IMR-90 (cell line): Measurements from ENCODE around the gene XPR1. TPM values are rescaled to one million over a fixed set of nuclear protein-coding genes. Genes with fewer than 3 reads are reported as not detected.

Experiments used
- ATAC-seq: fragments of 200-7000 bp; cut with Tn5 transposase; 2 replicates; pipeline ENCODE4 v1.9.1; 2020; ENCODE audit warnings: low read depth, mild to moderate bottlenecking, moderate library complexity
- BruUV-seq: library from RNA; stranded (reverse); fragments of 400-500 nt; replicated peaks from 2 replicates; lab custom pipeline; 2021; lab: Mats Ljungman, UMichigan
- CTCF ChIA-PET: fragments of 300-600 bp; formaldehyde crosslinking; extraction: SDS; loops from one replicate; lab custom pipeline; 2021; ENCODE audit warnings: antibody characterized with exemption; lab: Yijun Ruan, JAX
- POLR2A ChIA-PET: fragments of 300-600 bp; sonication (Branson Sonifier 250); formaldehyde crosslinking; loops from one replicate; lab custom pipeline; 2022; ENCODE audit warnings: antibody characterized with exemption; ENCODE audit not compliant: unreplicated experiment; lab: Charles Lee
- DNase-seq: peaks from one replicate; pipeline ENCODE4 v3.0.0; 2013
- H2AFZ ChIP-seq: replicated peaks from 2 replicates; pipeline ENCODE3; 2013; ENCODE audit warnings: low read length, mild to moderate bottlenecking; ENCODE audit not compliant: poor library complexity
- H2AK5ac ChIP-seq: 2 replicates; pipeline ENCODE4 v1.6.1; 2013; ENCODE audit warnings: low read depth, low read length, inconsistent platforms
- H2AK9ac ChIP-seq: replicated peaks from 2 replicates; pipeline ENCODE3; 2013; ENCODE audit warnings: mild to moderate bottlenecking, low read depth, low read length, moderate library complexity; ENCODE audit not compliant: poor library complexity
- H2BK120ac ChIP-seq: 2 replicates; pipeline ENCODE4 v1.6.1; 2013; ENCODE audit warnings: low read depth, low read length, inconsistent platforms
- H2BK15ac ChIP-seq: 3 replicates; pipeline ENCODE4 v1.6.1; 2013; ENCODE audit warnings: low read depth, low read length, inconsistent platforms
- H2BK20ac ChIP-seq: 2 replicates; pipeline ENCODE4 v1.6.1; 2013; ENCODE audit warnings: low read depth, mild to moderate bottlenecking, inconsistent platforms, low read length, moderate library complexity
- H2BK5ac ChIP-seq: 2 replicates; pipeline ENCODE4 v1.6.1; 2013; ENCODE audit warnings: mild to moderate bottlenecking, low read depth, low read length, inconsistent platforms; ENCODE audit not compliant: poor library complexity, severe bottlenecking
- H3K14ac ChIP-seq: replicated peaks from 2 replicates; pipeline ENCODE4 v1.6.1; 2013; ENCODE audit warnings: low read depth, low read length, inconsistent platforms
- H3K18ac ChIP-seq: 2 replicates; pipeline ENCODE4 v1.6.1; 2013; ENCODE audit warnings: low read depth, low read length, control low read depth
- H3K23ac ChIP-seq: 2 replicates; pipeline ENCODE4 v1.6.1; 2013; ENCODE audit warnings: low read depth, low read length, inconsistent platforms
- H3K27ac ChIP-seq: 2 replicates; pipeline ENCODE4 v1.5.1; 2013; ENCODE audit warnings: mild to moderate bottlenecking, control low read depth, low read length; ENCODE audit not compliant: insufficient read depth
- H3K27me3 ChIP-seq: 2 replicates; pipeline ENCODE4 v1.6.1; 2013; ENCODE audit warnings: low read length; ENCODE audit not compliant: control insufficient read depth, insufficient read depth
- H3K36me3 ChIP-seq: 2 replicates; pipeline ENCODE4 v1.6.1; 2013; ENCODE audit warnings: low read length, mixed read lengths; ENCODE audit not compliant: control insufficient read depth, insufficient read depth
- H3K4ac ChIP-seq: 2 replicates; pipeline ENCODE4 v1.6.1; 2013; ENCODE audit warnings: low read depth, low read length, inconsistent platforms
- H3K4me1 ChIP-seq: 2 replicates; pipeline ENCODE4 v1.6.1; 2013; ENCODE audit warnings: low read length, mixed read lengths; ENCODE audit not compliant: control insufficient read depth, insufficient read depth
- H3K4me2 ChIP-seq: 2 replicates; pipeline ENCODE4 v1.6.1; 2013; ENCODE audit warnings: low read depth, mild to moderate bottlenecking, control low read depth, low read length, moderate library complexity
- H3K4me3 ChIP-seq: 2 replicates; pipeline ENCODE4 v1.5.1; 2013; ENCODE audit warnings: low read depth, mild to moderate bottlenecking, control low read depth, low read length, moderate library complexity; ENCODE audit not compliant: insufficient read depth
- H3K56ac ChIP-seq: 2 replicates; pipeline ENCODE4 v1.6.1; 2013; ENCODE audit warnings: low read length, inconsistent platforms; ENCODE audit not compliant: insufficient read depth; ENCODE audit errors: extremely low read depth
- H3K79me1 ChIP-seq, 2 experiments: 2 replicates each; pipeline ENCODE4 v1.6.1; 2013; ENCODE audit warnings: low read length in 2 of 2, inconsistent platforms in 1 of 2, low read depth in 1 of 2
- H3K9ac ChIP-seq: 2 replicates; pipeline ENCODE4 v1.6.1; 2013; ENCODE audit warnings: low read depth, low read length, control low read depth
- H3K9me1 ChIP-seq: 2 replicates; pipeline ENCODE4 v1.6.1; 2013; ENCODE audit warnings: low read length, inconsistent platforms; ENCODE audit not compliant: insufficient read depth
- H3K9me3 ChIP-seq: 2 replicates; pipeline ENCODE4 v1.6.1; 2013; ENCODE audit warnings: low read length; ENCODE audit not compliant: control insufficient read depth, insufficient read depth
- H4K20me1 ChIP-seq: 2 replicates; pipeline ENCODE4 v1.6.1; 2013; ENCODE audit warnings: low read length, inconsistent platforms; ENCODE audit not compliant: insufficient read depth
- H4K5ac ChIP-seq: 2 replicates; pipeline ENCODE4 v1.6.1; 2013; ENCODE audit warnings: mild to moderate bottlenecking, low read depth, low read length, control low read depth
- H4K8ac ChIP-seq, 2 experiments: 2 replicates each; pipeline ENCODE4 v1.6.1; 2013; ENCODE audit warnings: low read depth in 2 of 2, low read length in 2 of 2, control low read depth in 1 of 2, inconsistent platforms in 1 of 2
- H4K91ac ChIP-seq: 2 replicates; pipeline ENCODE4 v1.6.1; 2013; ENCODE audit warnings: low read depth, low read length, inconsistent platforms; ENCODE audit not compliant: insufficient read depth
- BHLHE40 ChIP-seq: fragments of 150-350 bp; IDR thresholded peaks from 2 replicates; pipeline ENCODE4 v1.6.1; 2016; ENCODE audit warnings: mild to moderate bottlenecking, low read depth, low read length
- CEBPB ChIP-seq: IDR thresholded peaks from 2 replicates; pipeline ENCODE4 v1.6.1; 2012; ENCODE audit warnings: low read depth, low read length, improper control_type of control experiment
- CHD1 ChIP-seq: IDR thresholded peaks from 2 replicates; pipeline ENCODE4 v1.6.1; 2012; ENCODE audit warnings: low read depth, low read length, improper control_type of control experiment
- CTCF ChIP-seq: conservative IDR thresholded peaks from 2 replicates; pipeline ENCODE4 v1.5.1; 2012; ENCODE audit warnings: mild to moderate bottlenecking, low read depth, low read length, improper control_type of control experiment
- ELK1 ChIP-seq: fragments of 150-350 bp; IDR thresholded peaks from 2 replicates; pipeline ENCODE4 v1.6.1; 2016; ENCODE audit warnings: low read depth, mild to moderate bottlenecking, low read length, moderate library complexity, borderline replicate concordance
- FOS ChIP-seq: fragments of 150-350 bp; IDR thresholded peaks from 2 replicates; pipeline ENCODE4 v1.6.1; 2016; ENCODE audit warnings: low read depth, low read length
- MAZ ChIP-seq: IDR thresholded peaks from 2 replicates; pipeline ENCODE4 v1.6.1; 2012; ENCODE audit warnings: low read depth, mild to moderate bottlenecking, low read length, improper control_type of control experiment, moderate library complexity, borderline replicate concordance
- MXI1 ChIP-seq: IDR thresholded peaks from 2 replicates; pipeline ENCODE4 v1.6.1; 2012; ENCODE audit warnings: low read depth, mild to moderate bottlenecking, low read length, moderate library complexity, borderline replicate concordance
- NFE2L2 ChIP-seq: fragments of 150-350 bp; IDR thresholded peaks from 2 replicates; pipeline ENCODE4 v1.6.1; 2016; ENCODE audit warnings: low read depth, mild to moderate bottlenecking, low read length
- POLR2A ChIP-seq: IDR thresholded peaks from 2 replicates; pipeline ENCODE4 v1.6.1; 2012; ENCODE audit warnings: mild to moderate bottlenecking, low read depth, low read length
- RAD21 ChIP-seq: IDR thresholded peaks from 2 replicates; pipeline ENCODE4 v1.6.1; 2012; ENCODE audit warnings: low read length, improper control_type of control experiment
- SMC3 ChIP-seq: fragments of 150-350 bp; IDR thresholded peaks from 2 replicates; pipeline ENCODE4 v1.6.1; 2016; ENCODE audit warnings: low read depth, mild to moderate bottlenecking, antibody characterized with exemption, low read length, moderate library complexity
- USF2 ChIP-seq: fragments of 150-350 bp; IDR thresholded peaks from 2 replicates; pipeline ENCODE4 v1.6.1; 2017; ENCODE audit warnings: mild to moderate bottlenecking, antibody characterized with exemption, low read length, low read depth
- WGBS, 2 experiments: methylation state at CpG; one replicate each; pipeline versions ENCODE4 v1.1.5 to v1.1.7; 2013; ENCODE audit warnings: missing lambda C conversion rate in 2 of 2; ENCODE audit not compliant: insufficient read length in 1 of 2; ENCODE audit errors: extremely low coverage in 2 of 2; 5-methylcytosine and 5-hydroxymethylcytosine counted together
- dilution Hi-C: fragments of 300-500 bp; cut with HindIII; formaldehyde crosslinking; loops from one replicate; pipeline ENCODE4 v1.14.3; 2018; ENCODE audit warnings: low sequenced_read_pairs; ENCODE audit not compliant: unreplicated experiment
- in situ Hi-C: fragments of 300-500 bp; cut with MboI; formaldehyde crosslinking; loops from 3 replicates; pipeline ENCODE4 v1.14.3; 2019; ENCODE audit warnings: low sequenced_read_pairs, inconsistent platforms, mixed read lengths
- intact Hi-C: fragments of 100-400 bp; cut with micrococcal nuclease; formaldehyde crosslinking; loops from 2 replicates; pipeline ENCODE4 v1.10.0; 2022
- polyA plus RNA-seq, 3 experiments: library from polyadenylated mRNA; depleted of rRNA; stranded (reverse); fragments of >200 nt; gene quantifications; 2 replicates each; pipeline ENCODE4 v1.2.3, GENCODE V29; 2012; ENCODE audit warnings: low replicate concordance in 1 of 3
- total RNA-seq: library from RNA; depleted of rRNA; stranded (reverse); fragments of >200 nt; gene quantifications from 2 replicates; pipeline ENCODE4 v1.2.3, GENCODE V29; 2012

The XPR1 gene
- total and polyA plus RNA-seq, 2 of the 4 experiments (the other 2 are of a cell fraction): 11.8 to 25.1 TPM

DNA sequence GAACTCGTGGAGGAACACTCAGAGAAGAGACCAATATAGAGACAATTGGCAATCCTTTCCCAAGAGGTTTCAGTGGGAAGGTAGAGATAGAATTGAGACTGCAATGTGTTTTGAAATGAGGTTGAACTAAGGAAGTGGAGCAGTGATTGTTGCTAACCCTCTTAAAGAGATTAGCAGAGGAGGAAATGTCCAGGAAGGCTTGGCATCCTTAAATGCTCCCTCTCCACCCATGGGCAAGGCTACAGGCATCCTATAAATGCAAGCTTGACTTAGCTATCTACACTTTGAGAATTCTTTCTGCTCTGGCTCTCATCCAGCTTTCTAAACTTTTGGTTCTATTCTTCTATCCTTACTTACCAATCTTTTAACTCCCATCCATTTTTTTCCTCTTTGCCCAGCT is 30.3 kb upstream of the XPR1 start:
- ATAC-seq (no peak), DNase-seq (no peak)
- in situ Hi-C loops: no loop called here
- no peak overlapping the region for H3K27ac ChIP-seq
- H2BK15ac ChIP-seq: no peak overlapping the region
- no peak for TF ChIP-seq BHLHE40
- no peak for TF ChIP-seq MXI1
- TF ChIP-seq ELK1: no peak
- no peak for TF ChIP-seq RAD21
- TF ChIP-seq MAZ: no peak
- no peak for TF ChIP-seq CHD1
- TF ChIP-seq FOS: no peak
- TF ChIP-seq POLR2A: no peak
- no peak for TF ChIP-seq USF2
- TF ChIP-seq CEBPB: no peak
- TF ChIP-seq NFE2L2: no peak
- TF ChIP-seq SMC3: no peak
- TF ChIP-seq CTCF: no peak
- H3K14ac ChIP-seq: no peak overlapping the region
- H2AFZ ChIP-seq: no peak overlapping the region
- no peak overlapping the region for H2BK120ac ChIP-seq
- H2AK5ac ChIP-seq: no peak overlapping the region
- CTCF ChIA-PET: no interaction called here
- no peak overlapping the region for H4K8ac ChIP-seq
- no peaks in the 10 kb centered on the region for H4K20me1 ChIP-seq
- H4K5ac ChIP-seq: no peak overlapping the region
- intact Hi-C loops: no loop called here
- H2BK5ac ChIP-seq: no peak overlapping the region
- H2BK20ac ChIP-seq: no peak overlapping the region
- no CpG with 5 or more reads among the region's 1 CpG for whole genome bisulfite sequencing, 2 experiments
- no TSS peak for BruUV-seq
- no peak overlapping the region for H2AK9ac ChIP-seq
- no peak overlapping the region for H3K23ac ChIP-seq
- H3K36me3 ChIP-seq: no peaks in the 10 kb centered on the region
- H3K4me1 ChIP-seq: no peaks in the 10 kb centered on the region
- H3K9me1 ChIP-seq: no peaks in the 10 kb centered on the region
- POLR2A ChIA-PET: no interaction called here
- no peak overlapping the region for H3K9ac ChIP-seq
- H4K91ac ChIP-seq: no peak overlapping the region
- no peak overlapping the region for H3K4me3 ChIP-seq
- no peaks in the 10 kb centered on the region for H3K9me3 ChIP-seq
- no peak overlapping the region for H3K4me2 ChIP-seq
- dilution Hi-C loops: no loop called here
- no peaks in the 10 kb centered on the region for H3K27me3 ChIP-seq
- H3K79me1 ChIP-seq: no peaks in the 10 kb centered on the region
- H3K18ac ChIP-seq: no peak overlapping the region
- no peak overlapping the region for H3K4ac ChIP-seq
- no peak overlapping the region for H3K56ac ChIP-seq
